IMR-90 (cell line): Measurements from ENCODE around the gene MSLN. TPM values are rescaled to one million over a fixed set of nuclear protein-coding genes. Genes with fewer than 3 reads are reported as not detected.
A peak's percentile ranks its signal among the peaks of the same experiment; 100 is the strongest.

Source experiments
- ATAC-seq: fragments of 200-7000 bp; cut with Tn5 transposase; 2 replicates; pipeline ENCODE4 v1.9.1; 2020; ENCODE audit warnings: low read depth, mild to moderate bottlenecking, moderate library complexity
- BruUV-seq: library from RNA; stranded (reverse); fragments of 400-500 nt; replicated peaks from 2 replicates; lab custom pipeline; 2021; lab: Mats Ljungman, UMichigan
- CTCF ChIA-PET: fragments of 300-600 bp; formaldehyde crosslinking; extraction: SDS; loops from one replicate; lab custom pipeline; 2021; ENCODE audit warnings: antibody characterized with exemption; lab: Yijun Ruan, JAX
- POLR2A ChIA-PET: fragments of 300-600 bp; sonication (Branson Sonifier 250); formaldehyde crosslinking; loops from one replicate; lab custom pipeline; 2022; ENCODE audit warnings: antibody characterized with exemption; ENCODE audit not compliant: unreplicated experiment; lab: Charles Lee
- DNase-seq: peaks from one replicate; pipeline ENCODE4 v3.0.0; 2013
- H2AFZ ChIP-seq: replicated peaks from 2 replicates; pipeline ENCODE3; 2013; ENCODE audit warnings: low read length, mild to moderate bottlenecking; ENCODE audit not compliant: poor library complexity
- H2AK5ac ChIP-seq: 2 replicates; pipeline ENCODE4 v1.6.1; 2013; ENCODE audit warnings: low read depth, low read length, inconsistent platforms
- H2AK9ac ChIP-seq: replicated peaks from 2 replicates; pipeline ENCODE3; 2013; ENCODE audit warnings: mild to moderate bottlenecking, low read depth, low read length, moderate library complexity; ENCODE audit not compliant: poor library complexity
- H2BK120ac ChIP-seq: 2 replicates; pipeline ENCODE4 v1.6.1; 2013; ENCODE audit warnings: low read depth, low read length, inconsistent platforms
- H2BK15ac ChIP-seq: 3 replicates; pipeline ENCODE4 v1.6.1; 2013; ENCODE audit warnings: low read depth, low read length, inconsistent platforms
- H2BK20ac ChIP-seq: 2 replicates; pipeline ENCODE4 v1.6.1; 2013; ENCODE audit warnings: low read depth, mild to moderate bottlenecking, inconsistent platforms, low read length, moderate library complexity
- H2BK5ac ChIP-seq: 2 replicates; pipeline ENCODE4 v1.6.1; 2013; ENCODE audit warnings: mild to moderate bottlenecking, low read depth, low read length, inconsistent platforms; ENCODE audit not compliant: poor library complexity, severe bottlenecking
- H3K14ac ChIP-seq: replicated peaks from 2 replicates; pipeline ENCODE4 v1.6.1; 2013; ENCODE audit warnings: low read depth, low read length, inconsistent platforms
- H3K18ac ChIP-seq: 2 replicates; pipeline ENCODE4 v1.6.1; 2013; ENCODE audit warnings: low read depth, low read length, control low read depth
- H3K23ac ChIP-seq: 2 replicates; pipeline ENCODE4 v1.6.1; 2013; ENCODE audit warnings: low read depth, low read length, inconsistent platforms
- H3K27ac ChIP-seq: 2 replicates; pipeline ENCODE4 v1.5.1; 2013; ENCODE audit warnings: mild to moderate bottlenecking, control low read depth, low read length; ENCODE audit not compliant: insufficient read depth
- H3K27me3 ChIP-seq: 2 replicates; pipeline ENCODE4 v1.6.1; 2013; ENCODE audit warnings: low read length; ENCODE audit not compliant: control insufficient read depth, insufficient read depth
- H3K36me3 ChIP-seq: 2 replicates; pipeline ENCODE4 v1.6.1; 2013; ENCODE audit warnings: low read length, mixed read lengths; ENCODE audit not compliant: control insufficient read depth, insufficient read depth
- H3K4ac ChIP-seq: 2 replicates; pipeline ENCODE4 v1.6.1; 2013; ENCODE audit warnings: low read depth, low read length, inconsistent platforms
- H3K4me1 ChIP-seq: 2 replicates; pipeline ENCODE4 v1.6.1; 2013; ENCODE audit warnings: low read length, mixed read lengths; ENCODE audit not compliant: control insufficient read depth, insufficient read depth
- H3K4me2 ChIP-seq: 2 replicates; pipeline ENCODE4 v1.6.1; 2013; ENCODE audit warnings: low read depth, mild to moderate bottlenecking, control low read depth, low read length, moderate library complexity
- H3K4me3 ChIP-seq: 2 replicates; pipeline ENCODE4 v1.5.1; 2013; ENCODE audit warnings: low read depth, mild to moderate bottlenecking, control low read depth, low read length, moderate library complexity; ENCODE audit not compliant: insufficient read depth
- H3K56ac ChIP-seq: 2 replicates; pipeline ENCODE4 v1.6.1; 2013; ENCODE audit warnings: low read length, inconsistent platforms; ENCODE audit not compliant: insufficient read depth; ENCODE audit errors: extremely low read depth
- H3K79me1 ChIP-seq, 2 experiments: 2 replicates each; pipeline ENCODE4 v1.6.1; 2013; ENCODE audit warnings: low read length in 2 of 2, inconsistent platforms in 1 of 2, low read depth in 1 of 2
- H3K9ac ChIP-seq: 2 replicates; pipeline ENCODE4 v1.6.1; 2013; ENCODE audit warnings: low read depth, low read length, control low read depth
- H3K9me1 ChIP-seq: 2 replicates; pipeline ENCODE4 v1.6.1; 2013; ENCODE audit warnings: low read length, inconsistent platforms; ENCODE audit not compliant: insufficient read depth
- H3K9me3 ChIP-seq: 2 replicates; pipeline ENCODE4 v1.6.1; 2013; ENCODE audit warnings: low read length; ENCODE audit not compliant: control insufficient read depth, insufficient read depth
- H4K20me1 ChIP-seq: 2 replicates; pipeline ENCODE4 v1.6.1; 2013; ENCODE audit warnings: low read length, inconsistent platforms; ENCODE audit not compliant: insufficient read depth
- H4K5ac ChIP-seq: 2 replicates; pipeline ENCODE4 v1.6.1; 2013; ENCODE audit warnings: mild to moderate bottlenecking, low read depth, low read length, control low read depth
- H4K8ac ChIP-seq, 2 experiments: 2 replicates each; pipeline ENCODE4 v1.6.1; 2013; ENCODE audit warnings: low read depth in 2 of 2, low read length in 2 of 2, control low read depth in 1 of 2, inconsistent platforms in 1 of 2
- H4K91ac ChIP-seq: 2 replicates; pipeline ENCODE4 v1.6.1; 2013; ENCODE audit warnings: low read depth, low read length, inconsistent platforms; ENCODE audit not compliant: insufficient read depth
- BHLHE40 ChIP-seq: fragments of 150-350 bp; IDR thresholded peaks from 2 replicates; pipeline ENCODE4 v1.6.1; 2016; ENCODE audit warnings: mild to moderate bottlenecking, low read depth, low read length
- CEBPB ChIP-seq: IDR thresholded peaks from 2 replicates; pipeline ENCODE4 v1.6.1; 2012; ENCODE audit warnings: low read depth, low read length, improper control_type of control experiment
- CHD1 ChIP-seq: IDR thresholded peaks from 2 replicates; pipeline ENCODE4 v1.6.1; 2012; ENCODE audit warnings: low read depth, low read length, improper control_type of control experiment
- FOS ChIP-seq: fragments of 150-350 bp; IDR thresholded peaks from 2 replicates; pipeline ENCODE4 v1.6.1; 2016; ENCODE audit warnings: low read depth, low read length
- MAFK ChIP-seq: IDR thresholded peaks from 2 replicates; pipeline ENCODE4 v1.6.1; 2012; ENCODE audit warnings: low read depth, low read length, improper control_type of control experiment
- MAZ ChIP-seq: IDR thresholded peaks from 2 replicates; pipeline ENCODE4 v1.6.1; 2012; ENCODE audit warnings: low read depth, mild to moderate bottlenecking, low read length, improper control_type of control experiment, moderate library complexity, borderline replicate concordance
- NFE2L2 ChIP-seq: fragments of 150-350 bp; IDR thresholded peaks from 2 replicates; pipeline ENCODE4 v1.6.1; 2016; ENCODE audit warnings: low read depth, mild to moderate bottlenecking, low read length
- POLR2A ChIP-seq: IDR thresholded peaks from 2 replicates; pipeline ENCODE4 v1.6.1; 2012; ENCODE audit warnings: mild to moderate bottlenecking, low read depth, low read length
- RAD21 ChIP-seq: IDR thresholded peaks from 2 replicates; pipeline ENCODE4 v1.6.1; 2012; ENCODE audit warnings: low read length, improper control_type of control experiment
- RCOR1 ChIP-seq: IDR thresholded peaks from 2 replicates; pipeline ENCODE4 v1.6.1; 2012; ENCODE audit warnings: mild to moderate bottlenecking, low read length, improper control_type of control experiment; ENCODE audit not compliant: insufficient replicate concordance
- RFX5 ChIP-seq: IDR thresholded peaks from 2 replicates; pipeline ENCODE4 v1.8.0; 2012; ENCODE audit warnings: low read depth, mild to moderate bottlenecking, low read length, moderate library complexity
- SMC3 ChIP-seq: fragments of 150-350 bp; IDR thresholded peaks from 2 replicates; pipeline ENCODE4 v1.6.1; 2016; ENCODE audit warnings: low read depth, mild to moderate bottlenecking, antibody characterized with exemption, low read length, moderate library complexity
- WGBS, 2 experiments: methylation state at CpG; one replicate each; pipeline versions ENCODE4 v1.1.5 to v1.1.7; 2013; ENCODE audit warnings: missing lambda C conversion rate in 2 of 2; ENCODE audit not compliant: insufficient read length in 1 of 2; ENCODE audit errors: extremely low coverage in 2 of 2; 5-methylcytosine and 5-hydroxymethylcytosine counted together
- dilution Hi-C: fragments of 300-500 bp; cut with HindIII; formaldehyde crosslinking; loops from one replicate; pipeline ENCODE4 v1.14.3; 2018; ENCODE audit warnings: low sequenced_read_pairs; ENCODE audit not compliant: unreplicated experiment
- in situ Hi-C: fragments of 300-500 bp; cut with MboI; formaldehyde crosslinking; loops from 3 replicates; pipeline ENCODE4 v1.14.3; 2019; ENCODE audit warnings: low sequenced_read_pairs, inconsistent platforms, mixed read lengths
- intact Hi-C: fragments of 100-400 bp; cut with micrococcal nuclease; formaldehyde crosslinking; loops from 2 replicates; pipeline ENCODE4 v1.10.0; 2022
- polyA plus RNA-seq, 3 experiments: library from polyadenylated mRNA; depleted of rRNA; stranded (reverse); fragments of >200 nt; gene quantifications; 2 replicates each; pipeline ENCODE4 v1.2.3, GENCODE V29; 2012; ENCODE audit warnings: low replicate concordance in 1 of 3
- total RNA-seq: library from RNA; depleted of rRNA; stranded (reverse); fragments of >200 nt; gene quantifications from 2 replicates; pipeline ENCODE4 v1.2.3, GENCODE V29; 2012
- TF ChIP-seq, protein P1 (sequence below): conservative IDR thresholded peaks from 2 replicates; pipeline ENCODE4 v1.5.1; 2012; ENCODE audit warnings: mild to moderate bottlenecking, low read depth, low read length, improper control_type of control experiment
- TF ChIP-seq, protein P2 (sequence below): fragments of 150-350 bp; IDR thresholded peaks from 2 replicates; pipeline ENCODE4 v1.6.1; 2016; ENCODE audit warnings: low read depth, mild to moderate bottlenecking, low read length, moderate library complexity, borderline replicate concordance
- TF ChIP-seq, protein P3 (sequence below): fragments of 150-350 bp; IDR thresholded peaks from 2 replicates; pipeline ENCODE4 v1.6.1; 2017; ENCODE audit warnings: mild to moderate bottlenecking, antibody characterized with exemption, low read length, low read depth

Gene MSLN
- total and polyA plus RNA-seq, 2 of the 4 experiments (the other 2 are of a cell fraction), result 0.14 TPM; not detected in 1

DNA sequence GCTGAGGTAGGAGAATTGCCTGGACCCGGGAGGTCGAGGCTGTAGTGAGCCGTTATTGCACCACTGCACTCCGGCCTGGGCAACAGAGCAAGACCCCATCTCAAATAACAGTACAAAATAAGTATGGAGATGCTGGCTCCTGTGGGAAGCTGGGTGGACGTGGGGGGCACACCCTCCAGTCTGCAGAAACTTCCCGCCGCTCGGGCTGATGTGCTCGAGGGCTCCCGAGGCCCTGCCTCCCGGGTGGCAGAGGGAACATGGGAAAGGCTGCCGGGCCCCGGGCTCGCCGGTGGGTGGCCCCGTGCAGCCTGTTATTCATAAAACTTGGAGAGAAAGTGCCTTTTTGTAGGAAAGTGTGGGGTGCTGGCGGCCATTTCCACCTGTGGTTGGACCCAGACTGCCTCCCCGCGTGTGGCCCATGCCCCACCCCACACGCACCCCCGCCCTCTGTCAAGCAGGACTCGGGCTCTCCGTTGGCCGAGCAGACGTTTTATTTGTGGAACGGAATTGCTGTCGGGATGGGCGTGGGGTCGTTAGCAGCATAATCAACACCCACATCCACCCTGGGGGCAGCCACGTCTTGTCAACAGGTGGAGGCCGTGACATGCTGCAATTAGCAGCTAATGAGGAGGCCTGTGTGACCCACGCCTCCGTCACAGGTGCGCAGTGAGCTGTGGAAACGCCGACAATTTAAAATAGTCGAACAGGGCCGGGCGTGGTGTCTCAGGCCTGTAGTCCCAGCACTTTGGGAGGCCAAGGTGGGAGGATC, 12.4 kb upstream of the MSLN start:
- no peak for DNase-seq
- no peak overlapping the region for H3K4me3 ChIP-seq
- H2BK15ac ChIP-seq, result no peak overlapping the region
- H3K27ac ChIP-seq, result no peak overlapping the region
- no peak overlapping the region for H2AK9ac ChIP-seq
- H3K79me1 ChIP-seq, result no peaks in the 10 kb centered on the region
- no peak overlapping the region for H2BK20ac ChIP-seq
- no peak overlapping the region for H2AFZ ChIP-seq
- peak overlapping the region; percentile 51; the same call in 1 of the 2 replicates for H4K91ac ChIP-seq
- H3K23ac ChIP-seq, result no peak overlapping the region
- H2BK120ac ChIP-seq, result no peak overlapping the region
- ChIA-PET CTCF (interaction anchor here (0.6 kb wide), 1 partner anchor 43 kb away, joined by 3 read pairs; no protein-coding TSS in a partner anchor), POLR2A (no interaction called here)
- no peak overlapping the region for H3K14ac ChIP-seq
- no peaks in the 10 kb centered on the region for H3K4me1 ChIP-seq
- 88% methylated on average over 12 of the region's 39 CpGs; no CpG with 5 or more reads in 1 of the 2 experiments for WGBS, 2 experiments
- intact Hi-C loops (no loop called here), dilution Hi-C loops (no loop called here), in situ Hi-C loops (no loop called here)
- no peaks in the 10 kb centered on the region for H3K9me3 ChIP-seq
- no peak overlapping the region; the same call in 1 of the 2 replicates for H4K5ac ChIP-seq
- H2AK5ac ChIP-seq, result 0 out of 2 replicates have a peak overlapping the region, but pooled peaks have one; percentile 24
- no peak overlapping the region for H3K4me2 ChIP-seq
- H4K20me1 ChIP-seq, result no peaks in the 10 kb centered on the region
- no peak overlapping the region for H2BK5ac ChIP-seq
- no peak overlapping the region for H3K56ac ChIP-seq
- H4K8ac ChIP-seq, result no peak overlapping the region
- BruUV-seq, result no TSS peak
- H3K9ac ChIP-seq, result no peak overlapping the region
- H3K27me3 ChIP-seq, result peaks cover 11% of the 10 kb centered on the region
- H3K18ac ChIP-seq, result no peak overlapping the region
- H3K9me1 ChIP-seq, result no peaks in the 10 kb centered on the region
- no peaks in the 10 kb centered on the region for H3K36me3 ChIP-seq
- no peak for ATAC-seq
- H3K4ac ChIP-seq, result 0 out of 2 replicates have a peak overlapping the region, but pooled peaks have one; percentile 9
- TF ChIP-seq RAD21 (no peak), SMC3 (no peak), MAZ (no peak), CEBPB (no peak), MAFK (no peak), POLR2A (no peak), RCOR1 (no peak), NFE2L2 (no peak), RFX5 (no peak), FOS (no peak), CHD1 (no peak), BHLHE40 (no peak)
- TF ChIP-seq, protein P1, sequence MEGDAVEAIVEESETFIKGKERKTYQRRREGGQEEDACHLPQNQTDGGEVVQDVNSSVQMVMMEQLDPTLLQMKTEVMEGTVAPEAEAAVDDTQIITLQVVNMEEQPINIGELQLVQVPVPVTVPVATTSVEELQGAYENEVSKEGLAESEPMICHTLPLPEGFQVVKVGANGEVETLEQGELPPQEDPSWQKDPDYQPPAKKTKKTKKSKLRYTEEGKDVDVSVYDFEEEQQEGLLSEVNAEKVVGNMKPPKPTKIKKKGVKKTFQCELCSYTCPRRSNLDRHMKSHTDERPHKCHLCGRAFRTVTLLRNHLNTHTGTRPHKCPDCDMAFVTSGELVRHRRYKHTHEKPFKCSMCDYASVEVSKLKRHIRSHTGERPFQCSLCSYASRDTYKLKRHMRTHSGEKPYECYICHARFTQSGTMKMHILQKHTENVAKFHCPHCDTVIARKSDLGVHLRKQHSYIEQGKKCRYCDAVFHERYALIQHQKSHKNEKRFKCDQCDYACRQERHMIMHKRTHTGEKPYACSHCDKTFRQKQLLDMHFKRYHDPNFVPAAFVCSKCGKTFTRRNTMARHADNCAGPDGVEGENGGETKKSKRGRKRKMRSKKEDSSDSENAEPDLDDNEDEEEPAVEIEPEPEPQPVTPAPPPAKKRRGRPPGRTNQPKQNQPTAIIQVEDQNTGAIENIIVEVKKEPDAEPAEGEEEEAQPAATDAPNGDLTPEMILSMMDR, result no peak
- TF ChIP-seq, protein P2, sequence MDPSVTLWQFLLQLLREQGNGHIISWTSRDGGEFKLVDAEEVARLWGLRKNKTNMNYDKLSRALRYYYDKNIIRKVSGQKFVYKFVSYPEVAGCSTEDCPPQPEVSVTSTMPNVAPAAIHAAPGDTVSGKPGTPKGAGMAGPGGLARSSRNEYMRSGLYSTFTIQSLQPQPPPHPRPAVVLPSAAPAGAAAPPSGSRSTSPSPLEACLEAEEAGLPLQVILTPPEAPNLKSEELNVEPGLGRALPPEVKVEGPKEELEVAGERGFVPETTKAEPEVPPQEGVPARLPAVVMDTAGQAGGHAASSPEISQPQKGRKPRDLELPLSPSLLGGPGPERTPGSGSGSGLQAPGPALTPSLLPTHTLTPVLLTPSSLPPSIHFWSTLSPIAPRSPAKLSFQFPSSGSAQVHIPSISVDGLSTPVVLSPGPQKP, result no peak
- TF ChIP-seq, protein P3, sequence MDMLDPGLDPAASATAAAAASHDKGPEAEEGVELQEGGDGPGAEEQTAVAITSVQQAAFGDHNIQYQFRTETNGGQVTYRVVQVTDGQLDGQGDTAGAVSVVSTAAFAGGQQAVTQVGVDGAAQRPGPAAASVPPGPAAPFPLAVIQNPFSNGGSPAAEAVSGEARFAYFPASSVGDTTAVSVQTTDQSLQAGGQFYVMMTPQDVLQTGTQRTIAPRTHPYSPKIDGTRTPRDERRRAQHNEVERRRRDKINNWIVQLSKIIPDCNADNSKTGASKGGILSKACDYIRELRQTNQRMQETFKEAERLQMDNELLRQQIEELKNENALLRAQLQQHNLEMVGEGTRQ, result no peak
